Dedifferentiated amniotic fluid mesenchymal stem cell (primary cell): Measurements from ENCODE around the gene SLC15A1.
"Not testable (repeated sequence)": the region's sequence is repeated elsewhere in the genome, so short reads cannot be mapped to it uniquely, and the experiment has no call there.

Experiments
- DNase-seq: peaks from one replicate; pipeline ENCODE4 v3.0.0-alpha.2; 2016; ENCODE audit errors: extremely low spot score

The SLC15A1 gene

DNA sequence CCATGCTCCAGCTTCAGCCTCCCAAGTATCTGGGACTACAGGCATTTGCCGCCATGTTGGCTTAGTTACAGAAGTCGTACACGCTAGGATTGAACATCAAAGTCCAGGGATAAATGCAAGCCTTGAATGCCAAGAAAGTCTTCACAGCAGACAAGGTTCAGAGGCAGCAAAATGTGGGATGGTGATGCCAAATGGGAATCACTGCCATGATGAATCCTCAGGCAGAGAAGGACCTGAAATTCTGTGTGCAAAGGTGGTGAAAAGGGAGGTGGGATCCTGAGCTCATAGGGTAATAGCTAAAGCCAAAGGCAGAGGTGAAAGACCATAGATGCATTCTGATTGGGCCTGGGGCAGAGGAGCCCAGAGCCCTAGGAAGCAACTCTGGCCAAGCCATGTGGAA is 96.2 kb downstream of the SLC15A1 start:
- no peak for DNase-seq

DNA sequence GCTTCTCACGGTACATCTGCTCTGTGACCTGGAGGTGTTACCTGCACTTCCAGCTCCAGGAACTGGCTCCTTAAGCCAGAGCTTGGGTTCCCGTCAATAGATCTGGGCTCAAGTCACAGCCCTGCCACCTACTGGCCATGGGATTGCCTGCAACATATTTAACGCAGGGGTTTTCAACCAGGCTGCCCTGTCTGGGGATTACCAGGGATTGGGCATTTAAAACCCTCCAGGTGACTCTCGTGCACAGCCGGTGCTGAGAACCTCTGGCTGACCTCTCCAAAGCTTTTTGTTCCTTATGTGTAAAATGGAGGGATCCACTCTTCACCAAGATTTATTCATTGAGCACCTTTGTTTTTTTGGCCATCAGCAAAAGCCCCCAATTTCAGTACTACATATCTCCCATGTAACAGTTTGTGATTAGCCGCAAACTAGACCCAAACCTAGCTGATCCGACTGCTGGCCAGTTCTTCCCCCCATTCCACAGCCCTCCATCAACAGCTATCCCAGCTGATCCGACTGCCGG is 98.9 kb downstream of the SLC15A1 start:
- DNase-seq = peak; percentile 42

DNA sequence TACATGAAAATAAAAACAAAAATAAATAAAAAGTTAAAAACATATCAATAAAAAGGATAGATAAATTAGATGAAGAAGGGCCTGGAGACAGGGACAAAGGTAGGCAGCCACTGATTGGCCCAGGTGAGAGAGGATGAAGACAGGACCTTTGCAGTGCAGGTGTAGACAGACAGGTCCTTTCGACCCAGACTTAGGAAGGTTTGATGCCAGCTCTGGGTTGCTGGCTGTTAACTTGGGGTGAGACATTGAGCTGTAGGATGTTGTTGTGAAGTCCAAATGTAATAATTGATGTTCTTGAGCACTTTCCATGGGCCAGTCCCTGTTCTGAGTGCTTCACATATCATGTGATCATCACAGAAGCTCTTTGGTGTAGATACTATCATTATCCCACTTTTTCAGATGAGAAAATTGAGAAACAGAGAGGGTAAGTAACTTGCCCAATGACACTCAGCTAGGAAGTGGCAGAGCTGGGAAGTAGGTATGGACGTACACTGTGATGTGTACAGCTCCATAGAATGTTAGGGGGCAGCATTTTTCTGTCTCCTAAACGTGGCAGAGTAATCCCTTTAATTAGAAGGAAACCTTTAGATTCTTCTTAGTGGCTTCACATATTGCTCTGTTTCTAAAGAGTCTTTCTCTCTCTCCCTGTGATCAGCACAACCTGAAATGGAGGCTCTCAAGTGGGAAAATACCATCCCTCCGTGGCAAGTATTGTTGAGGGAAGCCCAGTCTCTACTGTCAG is 99.6 kb downstream of the SLC15A1 start:
- no peak for DNase-seq

DNA sequence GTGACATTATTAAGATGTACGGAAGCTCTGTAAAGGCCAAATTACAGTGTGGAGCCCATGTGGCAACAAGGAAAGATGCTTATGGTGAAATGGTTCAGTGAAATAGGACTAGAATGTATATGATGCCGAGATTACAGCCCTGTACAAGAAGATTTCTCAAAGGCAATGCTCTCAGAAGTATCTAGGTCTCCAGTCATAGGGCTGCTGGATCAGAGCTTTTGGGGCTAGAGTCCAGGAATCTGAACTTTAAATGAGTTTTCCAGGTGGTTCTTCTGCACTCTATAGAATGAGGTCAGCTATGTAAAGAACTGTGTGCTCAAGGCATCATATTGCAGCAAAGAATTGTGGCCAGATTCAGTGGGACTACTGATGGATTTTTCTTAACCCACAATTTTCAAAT is 100.2 kb downstream of the SLC15A1 start:
- DNase-seq = no peak

- no peak for DNase-seq
These were observed 100.7 kb downstream of the SLC15A1 start for GRCh38 chr13:98651744-98652143.

DNA sequence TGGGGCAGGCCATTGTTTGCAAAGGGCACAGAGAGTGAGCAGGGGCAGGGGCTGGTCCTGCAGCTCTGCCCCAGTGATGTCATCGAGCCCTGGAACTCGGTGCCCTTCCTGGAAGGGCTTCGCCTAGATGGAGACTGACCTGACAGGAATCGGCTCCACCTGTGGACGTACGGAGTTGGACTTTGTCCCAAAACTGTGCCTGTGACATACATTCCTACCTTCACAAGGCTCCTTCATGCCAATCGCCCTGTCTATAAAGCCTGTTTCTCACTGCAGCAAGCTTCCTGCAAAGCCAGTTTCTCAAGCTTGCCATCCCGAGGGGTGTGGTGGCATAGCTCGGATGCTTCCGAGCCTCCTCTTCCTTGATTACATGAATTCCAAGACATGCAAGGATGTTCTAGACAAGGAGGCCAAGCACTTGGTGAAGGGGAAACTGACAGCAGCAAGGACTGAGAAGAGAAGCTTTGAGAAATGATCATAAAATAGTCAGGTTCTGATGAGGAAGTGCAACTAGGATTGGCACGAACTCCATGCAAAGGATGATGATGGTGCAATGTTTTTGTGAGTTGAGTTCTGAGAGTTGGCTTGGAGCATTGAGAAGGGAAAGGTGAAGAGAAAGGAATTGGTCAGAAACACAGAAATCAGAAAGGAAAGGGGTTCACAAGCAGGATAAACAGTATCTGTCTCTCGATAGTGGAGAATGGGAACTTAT is 101.9 kb downstream of the SLC15A1 start:
- DNase-seq = no peak

DNA sequence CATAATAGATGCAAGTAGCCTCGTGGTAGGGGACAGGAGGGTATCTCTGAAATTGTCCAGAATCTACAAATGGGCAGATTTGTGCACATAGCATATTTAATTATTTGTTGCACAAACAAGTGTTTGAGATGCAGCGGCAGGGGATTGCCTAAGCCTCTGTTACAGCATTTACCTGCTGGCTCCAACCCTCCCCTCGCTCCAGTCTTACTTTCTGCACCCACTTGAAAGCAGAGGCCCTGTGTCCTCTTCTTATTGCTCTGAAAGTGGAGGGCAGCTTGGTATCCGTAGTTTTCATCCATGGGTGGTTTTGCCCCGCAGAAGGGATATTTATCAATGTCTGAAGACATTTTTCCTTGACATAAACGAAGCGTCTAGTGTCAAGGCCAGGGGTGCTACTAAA is 102.6 kb downstream of the SLC15A1 start:
- DNase-seq = no peak

DNA sequence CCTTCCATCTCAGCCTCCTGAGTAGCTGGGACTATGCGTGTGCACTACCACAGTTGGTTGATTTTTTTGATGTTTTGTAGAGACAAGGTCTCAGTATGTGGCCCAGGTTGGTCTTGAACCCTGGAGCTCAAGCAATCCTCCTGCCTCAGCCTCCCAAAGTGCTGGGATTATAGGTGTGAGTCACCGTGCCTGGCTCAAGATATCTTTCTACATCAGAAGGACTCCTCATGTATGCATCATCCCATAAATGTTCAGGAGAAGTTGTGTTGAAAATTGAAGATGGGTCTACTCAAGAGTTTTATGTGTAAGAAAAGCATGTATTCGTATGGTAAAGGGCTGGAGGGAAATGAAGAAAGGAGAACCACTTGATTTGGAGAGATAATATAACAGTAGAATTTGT is 103.8 kb downstream of the SLC15A1 start:
- DNase-seq = no peak

GRCh38 chr13:98648141-98648540 is 104.3 kb downstream of the SLC15A1 start:
- no peak for DNase-seq

DNA sequence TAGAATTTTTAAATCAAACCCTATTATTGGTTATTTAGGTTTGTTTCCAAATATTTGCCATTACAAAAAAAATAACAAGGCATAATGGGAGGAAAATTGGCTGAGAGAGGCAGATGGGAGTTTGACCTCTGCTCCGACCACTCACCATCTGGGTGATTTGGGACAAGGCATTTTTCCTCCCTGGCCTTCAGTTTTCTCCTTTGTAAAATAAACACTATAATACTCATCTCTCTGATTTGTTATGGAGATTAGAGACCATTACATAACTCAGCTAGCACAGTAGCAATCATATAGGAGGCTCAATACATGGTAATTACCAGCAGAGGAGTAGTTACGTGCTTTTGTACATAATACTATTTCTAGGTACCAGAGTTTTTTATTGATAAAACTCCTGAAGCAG is 105.4 kb downstream of the SLC15A1 start:
- DNase-seq = no peak

- no peak for DNase-seq
These were observed 109.0 kb downstream of the SLC15A1 start for GRCh38 chr13:98643479-98643878.

GRCh38 chr13:98641075-98641474 is 111.4 kb downstream of the SLC15A1 start:
- DNase-seq = no peak

DNA sequence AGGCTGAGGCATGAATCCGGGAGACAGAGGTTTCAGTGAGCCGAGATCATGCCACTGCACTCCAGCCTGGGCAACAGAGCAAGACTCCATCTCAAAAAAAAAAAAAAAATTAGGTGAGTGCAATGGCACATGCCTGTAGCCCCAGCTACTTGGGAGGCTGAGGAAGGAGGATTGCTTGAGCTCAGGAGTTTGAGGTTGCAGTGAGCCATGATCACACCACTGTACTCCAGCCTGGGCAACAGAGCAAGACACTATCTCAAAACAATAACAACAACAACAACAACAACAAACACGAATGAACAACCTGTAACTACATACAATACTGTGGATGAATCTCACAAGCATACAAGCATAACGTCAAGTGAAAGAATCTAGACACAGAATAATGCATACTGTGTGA is 112.7 kb downstream of the SLC15A1 start:
- not testable (repeated sequence) for DNase-seq

DNA sequence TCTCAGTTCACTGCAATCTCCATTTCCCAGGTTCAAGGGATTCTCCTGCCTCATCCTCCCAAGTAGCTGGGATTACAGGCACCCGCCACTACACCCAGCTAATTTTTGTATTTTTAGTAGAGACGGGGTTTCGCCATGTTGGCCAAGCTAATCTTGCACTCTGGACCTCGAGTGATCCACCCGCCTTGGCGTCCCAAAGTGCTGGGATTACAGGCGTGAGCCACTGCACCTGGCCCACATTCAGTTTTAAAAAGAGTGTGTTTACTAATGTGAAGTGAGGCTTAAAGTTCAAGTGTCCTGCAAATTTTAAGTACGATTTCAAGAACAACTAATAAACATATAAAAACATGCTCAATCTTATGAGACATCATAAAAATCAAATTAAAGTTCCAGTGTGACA is 114.1 kb downstream of the SLC15A1 start:
- DNase-seq = not testable (repeated sequence)
